ACHN (cell line): ENCODE measurements around the gene SLC24A4.

Experiments used
- DNase-seq: peaks from one replicate; pipeline ENCODE4 v3.0.0-alpha.2; 2015
- in situ Hi-C: cut with HindIII; loops from 2 replicates; pipeline ENCODE4 v1.10.0; 2017; ENCODE audit warnings: low sequenced_read_pairs, low pct_ligation_motif_present, low pct_unique_long_range_greater_than_20kb

SLC24A4 gene

GRCh38 chr14:92417759-92418158, 94.8 kb downstream of the SLC24A4 start:
- in situ Hi-C loops: no loop called here
- DNase-seq: no peak

- DNase-seq: no peak
- in situ Hi-C loops: no loop called here
Measured at GRCh38 chr14:92421751-92422150, 98.8 kb downstream of the SLC24A4 start.

GRCh38 chr14:92425101-92425500, 102.1 kb downstream of the SLC24A4 start:
- no peak for DNase-seq
- in situ Hi-C loops: no loop called here

GRCh38 chr14:92426237-92426636, 103.3 kb downstream of the SLC24A4 start:
- DNase-seq: no peak
- in situ Hi-C loops: no loop called here

GRCh38 chr14:92427096-92427495, 104.1 kb downstream of the SLC24A4 start:
- no peak for DNase-seq
- in situ Hi-C loops: no loop called here

- no peak for DNase-seq
- in situ Hi-C loops: no loop called here
Measured at GRCh38 chr14:92430686-92431085, 107.7 kb downstream of the SLC24A4 start.

- in situ Hi-C loops: no loop called here
Measured at GRCh38 chr14:92431199-92431725, 108.3 kb downstream of the SLC24A4 start.

GRCh38 chr14:92433407-92433806, 110.4 kb downstream of the SLC24A4 start:
- in situ Hi-C loops: no loop called here
- DNase-seq: no peak

More at GRCh38 chr14:92431199-92431725, 108.3 kb downstream of the SLC24A4 start:
- DNase-seq: no peak

- DNase-seq: no peak
- in situ Hi-C loops: no loop called here
Measured at GRCh38 chr14:92435154-92435553, 112.2 kb downstream of the SLC24A4 start.

- DNase-seq: no peak
- in situ Hi-C loops: no loop called here
Measured at GRCh38 chr14:92436115-92436776, 113.3 kb downstream of the SLC24A4 start.

GRCh38 chr14:92437309-92437708, 114.3 kb downstream of the SLC24A4 start:
- no peak for DNase-seq
- in situ Hi-C loops: no loop called here

- no peak for DNase-seq
- in situ Hi-C loops: no loop called here
Measured at GRCh38 chr14:92437729-92438285, 114.8 kb downstream of the SLC24A4 start.

- no peak for DNase-seq
- in situ Hi-C loops: no loop called here
Measured at GRCh38 chr14:92439537-92440344, 116.8 kb downstream of the SLC24A4 start.

GRCh38 chr14:92440345-92441003, 117.5 kb downstream of the SLC24A4 start:
- no peak for DNase-seq
- in situ Hi-C loops: no loop called here

GRCh38 chr14:92441751-92442504, 119.0 kb downstream of the SLC24A4 start:
- no peak for DNase-seq
- in situ Hi-C loops: no loop called here

- in situ Hi-C loops: no loop called here
- no peak for DNase-seq
Measured at GRCh38 chr14:92443167-92443566, 120.2 kb downstream of the SLC24A4 start.

- no peak for DNase-seq
- in situ Hi-C loops: no loop called here
Measured at GRCh38 chr14:92443741-92444140, 120.8 kb downstream of the SLC24A4 start.

GRCh38 chr14:92446771-92447170, 123.8 kb downstream of the SLC24A4 start:
- in situ Hi-C loops: no loop called here
- no peak for DNase-seq
